H1 (cell line): ENCODE results near the gene ALPG. TPM values are rescaled to one million over a fixed set of nuclear protein-coding genes. Genes with fewer than 3 reads are reported as not detected.

Experiments
- CTCF ChIA-PET: fragments of 300-600 bp; sonication (Branson Sonifier 250); formaldehyde crosslinking; loops from one replicate; lab custom pipeline; 2021; ENCODE audit not compliant: partially characterized antibody; lab: Charles Lee
- POLR2A ChIA-PET: fragments of 300-600 bp; sonication (Branson Sonifier 250); formaldehyde crosslinking; loops from one replicate; lab custom pipeline; 2021; ENCODE audit warnings: inconsistent platforms; ENCODE audit not compliant: partially characterized antibody; lab: Charles Lee
- DNase-seq, 2 experiments: peaks; one replicate each; pipeline versions ENCODE4 v3.0.0 to v3.0.0-alpha.2; 2010 to 2022; ENCODE audit warnings: low spot score in 2 of 2, low read depth in 1 of 2, mixed read lengths in 1 of 2
- FAIRE-seq: peaks from 2 replicates; lab custom pipeline; 2011; peaks lifted over from hg19 to GRCh38; lab: Jason Lieb, UNC
- H2AFZ ChIP-seq: 2 replicates; pipeline ENCODE4 v1.8.1; 2012; ENCODE audit warnings: low read length, inconsistent platforms
- H2AK5ac ChIP-seq: 2 replicates; pipeline ENCODE4 v1.6.1; 2013; ENCODE audit warnings: low read depth, low read length
- H2BK120ac ChIP-seq: replicated peaks from 2 replicates; pipeline ENCODE3; 2013; ENCODE audit warnings: low read depth, low read length, inconsistent platforms
- H2BK12ac ChIP-seq: 2 replicates; pipeline ENCODE4 v1.6.1; 2013; ENCODE audit warnings: low read depth, low read length
- H2BK15ac ChIP-seq: 2 replicates; pipeline ENCODE4 v1.6.1; 2013; ENCODE audit warnings: low read length
- H2BK20ac ChIP-seq: 2 replicates; pipeline ENCODE4 v1.6.1; 2013; ENCODE audit warnings: low read length
- H2BK5ac ChIP-seq: 2 replicates; pipeline ENCODE4 v1.6.1; 2013; ENCODE audit warnings: low read depth, low read length
- H3K14ac ChIP-seq: 2 replicates; pipeline ENCODE4 v1.6.1; 2013; ENCODE audit warnings: inconsistent platforms; ENCODE audit not compliant: insufficient read length
- H3K18ac ChIP-seq: 2 replicates; pipeline ENCODE4 v1.6.1; 2013; ENCODE audit warnings: low read length; ENCODE audit errors: extremely low read depth
- H3K23ac ChIP-seq: 2 replicates; pipeline ENCODE4 v1.6.1; 2013; ENCODE audit warnings: inconsistent platforms; ENCODE audit not compliant: insufficient read length
- H3K23me2 ChIP-seq: 2 replicates; pipeline ENCODE4 v1.6.1; 2013; ENCODE audit warnings: low read depth, low read length
- H3K27ac ChIP-seq: 2 replicates; pipeline ENCODE4 v1.6.1; 2011; ENCODE audit warnings: low read depth, low read length, inconsistent platforms
- H3K27me3 ChIP-seq, 4 experiments: replicated peaks in 1 of 4; 1 replicate in 1 of 4; 2 replicates in 3 of 4; pipeline versions ENCODE4 v1.6.1 to v1.8.1; 2011 to 2013; ENCODE audit warnings: low read length in 3 of 4, mild to moderate bottlenecking in 3 of 4, inconsistent platforms in 2 of 4, mixed read lengths in 2 of 4, moderate library complexity in 1 of 4; ENCODE audit not compliant: control insufficient read depth in 3 of 4, insufficient read depth in 3 of 4; ENCODE audit errors: extremely low read depth in 1 of 4
- H3K36me3 ChIP-seq, 4 experiments: 2 replicates each; pipeline versions ENCODE4 v1.6.1 to v1.8.1; 2011 to 2013; ENCODE audit warnings: mild to moderate bottlenecking in 4 of 4, low read length in 3 of 4, moderate library complexity in 2 of 4, control low read depth in 1 of 4, inconsistent platforms in 1 of 4; ENCODE audit not compliant: insufficient read depth in 4 of 4, control insufficient read depth in 2 of 4
- H3K4ac ChIP-seq: replicated peaks from 2 replicates; pipeline ENCODE3; 2013; ENCODE audit warnings: low read length, low read depth, mixed read lengths, inconsistent platforms; ENCODE audit not compliant: insufficient read length
- H3K4me1 ChIP-seq, 4 experiments: replicated peaks in 1 of 4; 1 replicate in 1 of 4; 2 replicates in 3 of 4; pipeline versions ENCODE4 v1.6.1 to v1.8.1; 2011 to 2013; ENCODE audit warnings: low read length in 3 of 4, inconsistent platforms in 2 of 4, mixed read lengths in 1 of 4; ENCODE audit not compliant: insufficient read depth in 4 of 4, control insufficient read depth in 3 of 4
- H3K4me2 ChIP-seq, 2 experiments: 2 replicates each; pipeline versions ENCODE4 v1.6.1 to v1.8.1; 2011 to 2013; ENCODE audit warnings: low read depth in 2 of 2, low read length in 2 of 2, control low read depth in 1 of 2, inconsistent platforms in 1 of 2, mild to moderate bottlenecking in 1 of 2; ENCODE audit not compliant: insufficient read depth in 1 of 2
- H3K4me3 ChIP-seq, 4 experiments: fragments of 200-600, 300-600 bp in 1 of 4; sonication (generic), shearing (Covaris generic), sonication (Bioruptor Twin) in 1 of 4; 2 replicates each; pipeline versions ENCODE4 v1.5.1 to v1.8.1; 2011 to 2016; ENCODE audit warnings: low read length in 4 of 4, low read depth in 3 of 4, control low read depth in 2 of 4, inconsistent platforms in 2 of 4, mild to moderate bottlenecking in 2 of 4, mixed read lengths in 1 of 4, moderate library complexity in 1 of 4; ENCODE audit not compliant: insufficient read depth in 2 of 4; ENCODE audit errors: extremely low read depth in 1 of 4
- H3K56ac ChIP-seq: replicated peaks from 2 replicates; pipeline ENCODE3; 2013; ENCODE audit warnings: low read depth, mild to moderate bottlenecking, mixed read lengths, low read length, inconsistent platforms; ENCODE audit not compliant: insufficient read length
- H3K79me1 ChIP-seq: 2 replicates; pipeline ENCODE4 v1.6.1; 2013; ENCODE audit warnings: low read depth, low read length, control low read depth
- H3K79me2 ChIP-seq, 2 experiments: 2 replicates each; pipeline versions ENCODE4 v1.6.1 to v1.8.1; 2012 to 2013; ENCODE audit warnings: low read length in 2 of 2, mild to moderate bottlenecking in 2 of 2, inconsistent platforms in 1 of 2; ENCODE audit not compliant: insufficient read depth in 2 of 2, control insufficient read depth in 1 of 2
- H3K9ac ChIP-seq, 4 experiments: replicated peaks in 1 of 4; 1 replicate in 1 of 4; 2 replicates in 3 of 4; pipeline versions ENCODE4 v1.6.1 to v1.8.1; 2011 to 2013; ENCODE audit warnings: low read depth in 3 of 4, low read length in 3 of 4, control low read depth in 2 of 4, mild to moderate bottlenecking in 2 of 4, moderate library complexity in 2 of 4, inconsistent platforms in 1 of 4; ENCODE audit errors: extremely low read depth in 1 of 4
- H3K9me3 ChIP-seq, 2 experiments: 2 replicates each; pipeline versions ENCODE4 v1.6.1 to v1.8.1; 2012 to 2013; ENCODE audit warnings: mild to moderate bottlenecking in 2 of 2, moderate library complexity in 2 of 2, control low read depth in 1 of 2, inconsistent platforms in 1 of 2, low read depth in 1 of 2, low read length in 1 of 2, mixed read lengths in 1 of 2; ENCODE audit not compliant: insufficient read depth in 2 of 2
- H4K20me1 ChIP-seq, 2 experiments: replicated peaks in 1 of 2; 2 replicates each; pipeline versions ENCODE3 to v1.8.1; 2011 to 2013; ENCODE audit warnings: inconsistent platforms in 2 of 2, low read length in 2 of 2, mild to moderate bottlenecking in 1 of 2; ENCODE audit not compliant: insufficient read depth in 2 of 2, control insufficient read depth in 1 of 2
- H4K5ac ChIP-seq: 2 replicates; pipeline ENCODE4 v1.6.1; 2013; ENCODE audit warnings: low read length, low read depth, mixed read lengths, inconsistent platforms; ENCODE audit not compliant: insufficient read length
- H4K8ac ChIP-seq: 2 replicates; pipeline ENCODE4 v1.8.0; 2013; ENCODE audit warnings: mild to moderate bottlenecking, moderate library complexity, low read length, inconsistent platforms; ENCODE audit not compliant: insufficient read depth; ENCODE audit errors: extremely low read depth
- H4K91ac ChIP-seq: replicated peaks from 2 replicates; pipeline ENCODE3; 2013; ENCODE audit warnings: low read length, mixed read lengths, inconsistent platforms; ENCODE audit not compliant: insufficient read length
- TEAD4 ChIP-seq: IDR thresholded peaks from 2 replicates; pipeline ENCODE4 v1.6.1; 2012; ENCODE audit warnings: low read depth, low read length, inconsistent platforms, mixed read lengths
- WGBS, 2 experiments: shearing (Covaris generic) in 1 of 2; methylation state at CpG; one replicate each; pipeline versions ENCODE4 v1.1.6 to v1.1.7; 2013 to 2015; ENCODE audit warnings: low lambda C conversion rate in 2 of 2, mixed read lengths in 2 of 2, inconsistent platforms in 1 of 2, low coverage in 1 of 2, missing lambda C conversion rate in 1 of 2; ENCODE audit not compliant: insufficient replicate concordance in 2 of 2, insufficient coverage in 1 of 2, insufficient read length in 1 of 2; ENCODE audit errors: extremely low coverage in 1 of 2, missing lambda C conversion rate in 1 of 2; 5-methylcytosine and 5-hydroxymethylcytosine counted together
- polyA plus RNA-seq, 7 experiments: library from polyadenylated mRNA; depleted of rRNA in 3 of 7; stranded (reverse) in 5 of 7; unstranded in 2 of 7; fragments of >200 nt in 5 of 7; fragments of 200-250 nt in 2 of 7; gene quantifications; 1 replicate in 5 of 7; 2 replicates in 1 of 7; 4 replicates in 1 of 7; pipeline versions ENCODE4 v1.2.1 to v1.2.3, GENCODE V29; 2011 to 2013; ENCODE audit warnings: missing spikeins in 2 of 7, mixed read lengths in 2 of 7
- total RNA-seq: library from RNA; stranded (reverse); fragmentation: NEBNext Ultra II Directional; extraction: Animal tissue kit (Norgen Biotek cat#: 25700); gene quantifications from 2 replicates; pipeline ENCODE4 v1.2.1, GENCODE V29; 2021

Gene ALPG
- total and polyA plus RNA-seq, 2 of the 8 experiments (the other 6 are each of a cell fraction or from before 2014, with no cell fraction given), result 0.56 to 2.1 TPM

DNA sequence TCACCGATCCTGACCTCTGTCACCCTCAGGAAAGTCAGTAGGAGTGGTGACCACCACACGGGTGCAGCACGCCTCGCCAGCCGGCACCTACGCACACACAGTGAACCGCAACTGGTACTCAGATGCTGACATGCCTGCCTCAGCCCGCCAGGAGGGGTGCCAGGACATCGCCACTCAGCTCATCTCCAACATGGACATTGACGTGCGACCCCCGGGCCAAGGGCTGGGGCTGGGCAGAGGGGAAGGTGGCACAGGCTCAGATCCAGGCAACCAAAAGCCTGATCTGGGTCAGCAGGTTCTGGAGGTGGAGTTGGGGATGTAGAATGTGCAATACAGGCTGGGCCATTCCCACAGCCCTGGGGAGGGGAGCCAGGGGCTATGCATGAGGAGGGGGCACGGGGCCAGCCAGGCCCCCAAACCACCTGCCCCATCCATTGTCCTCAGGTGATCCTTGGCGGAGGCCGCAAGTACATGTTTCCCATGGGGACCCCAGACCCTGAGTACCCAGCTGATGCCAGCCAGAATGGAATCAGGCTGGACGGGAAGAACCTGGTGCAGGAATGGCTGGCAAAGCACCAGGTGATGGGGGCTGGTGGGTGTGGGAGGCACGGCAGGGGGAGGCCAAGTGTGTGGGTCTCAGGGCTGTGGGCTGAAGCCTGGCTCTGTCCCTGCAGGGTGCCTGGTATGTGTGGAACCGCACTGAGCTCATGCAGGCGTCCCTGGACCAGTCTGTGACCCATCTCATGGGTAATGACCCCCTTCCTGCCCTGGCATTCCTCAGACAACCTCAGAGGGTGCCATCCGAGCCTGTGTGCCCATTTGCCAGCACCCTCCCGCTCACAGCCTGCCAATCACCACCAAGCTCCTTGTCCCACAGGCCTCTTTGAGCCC is 50.7 kb downstream of the ALPG start:
- Histone ChIP-seq H3K9me3 (no peaks in the 10 kb centered on the region), H3K79me2 (no peaks in the 10 kb centered on the region), H4K91ac (no peak overlapping the region), H3K79me1 (no peaks in the 10 kb centered on the region), H4K5ac (no peak overlapping the region), H3K56ac (no peak overlapping the region), H2AK5ac (no peak overlapping the region), H2BK12ac (no peak overlapping the region), H3K27me3 (no peaks in the 10 kb centered on the region), H3K27ac (no peak overlapping the region), H2BK20ac (no peak overlapping the region), H3K36me3 (no peaks in the 10 kb centered on the region), H2BK5ac (no peak overlapping the region), H3K23ac (no peak overlapping the region), H2BK15ac (no peak overlapping the region), H2BK120ac (no peak overlapping the region), H3K18ac (no peak overlapping the region), H3K14ac (no peak overlapping the region), H4K20me1 (no peaks in the 10 kb centered on the region), H3K9ac (no peak overlapping the region), H3K4ac (no peak overlapping the region), H2AFZ (no peak overlapping the region), H3K4me2 (no peak overlapping the region), H3K23me2 (no peaks in the 10 kb centered on the region; the same call in 1 of the 2 replicates), H3K4me3 (no peak overlapping the region), H3K4me1 (peaks cover 0 to 3% (median 0%) of the 10 kb centered on the region in 4 experiments; a peak in 1 of 7 replicates), H4K8ac (no peak overlapping the region)
- no peak for DNase-seq
- ChIA-PET POLR2A (no interaction called here), CTCF (interaction anchor here (1.1 to 1.8 kb wide), 8 partner anchors 10 to 65 kb away, joined by 3 to 9 read pairs (median 4); no protein-coding TSS in a partner anchor)
- TF ChIP-seq TEAD4, result no peak
- FAIRE-seq, result no peak
- WGBS, 2 experiments, result 89% methylated on average over 21 of the region's 21 CpGs; no CpG with 5 or more reads in 1 of the 2 experiments
